ENCODE data around the gene FLAD1. TPM values are rescaled to one million over a fixed set of nuclear protein-coding genes. Genes with fewer than 3 reads are reported as not detected.

The FLAD1 gene
- total RNA-seq, 1 donor from 2014 or later: 51.5 TPM

DNA sequence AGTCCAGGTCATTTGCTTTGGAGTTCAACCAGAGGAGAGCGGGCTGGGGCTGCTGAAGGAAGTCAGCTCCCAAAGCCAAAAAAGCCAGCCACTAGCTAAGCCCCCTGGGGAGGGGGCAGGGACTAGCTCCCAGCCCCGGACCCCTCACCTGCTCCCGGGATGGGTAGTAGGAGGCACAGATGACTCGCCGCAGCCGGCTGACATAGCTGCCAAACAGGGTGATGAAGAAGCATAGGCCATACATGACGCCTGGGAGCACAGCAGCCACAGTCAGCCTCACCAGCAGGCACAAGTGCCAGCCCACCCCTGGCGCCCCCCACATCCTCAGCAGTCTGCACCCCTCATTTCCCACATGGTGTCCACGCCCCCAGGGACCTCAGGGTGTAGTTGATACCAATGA is 43.0 kb downstream of the FLAD1 start:
- no peaks in the 10 kb centered on the region for H3K79me2 ChIP-seq (ENCODE audit: insufficient read depth, low read length)
- Mint-ChIP-seq H3K9me3 (ENCODE audit: unreplicated experiment) (no peaks in the 10 kb centered on the region), H3K36me3 (ENCODE audit: low read depth, unreplicated experiment) (no peaks in the 10 kb centered on the region), H3K4me3 (ENCODE audit: unreplicated experiment) (no peak overlapping the region), H3K27ac (ENCODE audit: unreplicated experiment) (no peak overlapping the region), H3K27me3 (ENCODE audit: low read depth, unreplicated experiment) (peaks cover 13% of the 10 kb centered on the region), H3K4me1 (ENCODE audit: low read depth, unreplicated experiment) (peaks cover 7% of the 10 kb centered on the region)
- no peak overlapping the region for H3K9ac ChIP-seq (ENCODE audit: low read length)
- TF ChIP-seq, protein P1, sequence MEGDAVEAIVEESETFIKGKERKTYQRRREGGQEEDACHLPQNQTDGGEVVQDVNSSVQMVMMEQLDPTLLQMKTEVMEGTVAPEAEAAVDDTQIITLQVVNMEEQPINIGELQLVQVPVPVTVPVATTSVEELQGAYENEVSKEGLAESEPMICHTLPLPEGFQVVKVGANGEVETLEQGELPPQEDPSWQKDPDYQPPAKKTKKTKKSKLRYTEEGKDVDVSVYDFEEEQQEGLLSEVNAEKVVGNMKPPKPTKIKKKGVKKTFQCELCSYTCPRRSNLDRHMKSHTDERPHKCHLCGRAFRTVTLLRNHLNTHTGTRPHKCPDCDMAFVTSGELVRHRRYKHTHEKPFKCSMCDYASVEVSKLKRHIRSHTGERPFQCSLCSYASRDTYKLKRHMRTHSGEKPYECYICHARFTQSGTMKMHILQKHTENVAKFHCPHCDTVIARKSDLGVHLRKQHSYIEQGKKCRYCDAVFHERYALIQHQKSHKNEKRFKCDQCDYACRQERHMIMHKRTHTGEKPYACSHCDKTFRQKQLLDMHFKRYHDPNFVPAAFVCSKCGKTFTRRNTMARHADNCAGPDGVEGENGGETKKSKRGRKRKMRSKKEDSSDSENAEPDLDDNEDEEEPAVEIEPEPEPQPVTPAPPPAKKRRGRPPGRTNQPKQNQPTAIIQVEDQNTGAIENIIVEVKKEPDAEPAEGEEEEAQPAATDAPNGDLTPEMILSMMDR (IDR thresholded peaks at IDR 0.05; ENCODE audit: insufficient read depth, low read depth, low read length): no peak
- no peak for TF ChIP-seq EZH2 (IDR thresholded peaks at IDR 0.05; ENCODE audit: insufficient read depth, low read length)
- H3K4me3 ChIP-seq (ENCODE audit: insufficient read depth, low read depth, low read length): no peak overlapping the region
- H3K4me1 ChIP-seq (ENCODE audit: insufficient read depth, low read length): no peaks in the 10 kb centered on the region
- H3K36me3 ChIP-seq (ENCODE audit: insufficient read depth, low read length): no peaks in the 10 kb centered on the region
- H2AFZ ChIP-seq (ENCODE audit: low read depth, low read length): no peak overlapping the region
- no peak overlapping the region for H3K27ac ChIP-seq (ENCODE audit: low read depth, low read length)
- no peak overlapping the region for H3K4me2 ChIP-seq (ENCODE audit: low read length)
- H3K27me3 ChIP-seq (ENCODE audit: insufficient read depth, low read length): no peaks in the 10 kb centered on the region
- no peak for FAIRE-seq
- no peaks in the 10 kb centered on the region for H3K9me3 ChIP-seq (ENCODE audit: insufficient read depth, low read depth, low read length)
- DNase-seq (ENCODE audit: low read depth): no peak
- H4K20me1 ChIP-seq (ENCODE audit: insufficient read depth, low read length): no peaks in the 10 kb centered on the region

DNA sequence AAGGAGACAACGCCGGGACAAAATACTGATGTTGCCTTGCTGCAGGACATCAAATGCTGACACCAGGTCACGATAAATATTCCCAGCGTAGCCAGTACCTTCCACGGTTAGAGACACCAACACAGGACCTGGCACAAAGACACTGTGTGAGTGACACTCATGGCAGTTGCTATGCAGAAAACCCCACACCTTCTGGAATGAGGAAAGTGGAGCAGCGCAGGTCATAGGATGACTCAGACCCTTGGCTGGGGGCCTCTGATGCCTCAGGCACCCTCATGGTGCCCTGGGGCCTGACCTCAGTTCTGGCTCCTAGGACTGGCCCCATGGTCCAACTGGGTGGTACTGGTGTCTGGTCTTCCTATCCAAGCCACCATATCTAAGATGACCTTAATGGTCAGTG is 43.4 kb downstream of the FLAD1 start:
- H3K36me3 ChIP-seq (ENCODE audit: insufficient read depth, low read length): no peaks in the 10 kb centered on the region
- H3K4me1 Mint-ChIP-seq (ENCODE audit: low read depth, unreplicated experiment): peaks cover 7% of the 10 kb centered on the region
- no peaks in the 10 kb centered on the region for H3K79me2 ChIP-seq (ENCODE audit: insufficient read depth, low read length)
- H3K27me3 ChIP-seq (ENCODE audit: insufficient read depth, low read length): no peaks in the 10 kb centered on the region
- no peak for DNase-seq (ENCODE audit: low read depth)
- FAIRE-seq: no peak
- peaks cover 13% of the 10 kb centered on the region for H3K27me3 Mint-ChIP-seq (ENCODE audit: low read depth, unreplicated experiment)
- no peak overlapping the region for H3K4me3 Mint-ChIP-seq (ENCODE audit: unreplicated experiment)
- H3K27ac ChIP-seq (ENCODE audit: low read depth, low read length): no peak overlapping the region
- H4K20me1 ChIP-seq (ENCODE audit: insufficient read depth, low read length): no peaks in the 10 kb centered on the region
- no peaks in the 10 kb centered on the region for H3K9me3 ChIP-seq (ENCODE audit: insufficient read depth, low read depth, low read length)
- no peak overlapping the region for H3K27ac Mint-ChIP-seq (ENCODE audit: unreplicated experiment)
- H3K9ac ChIP-seq (ENCODE audit: low read length): no peak overlapping the region
- no peaks in the 10 kb centered on the region for H3K36me3 Mint-ChIP-seq (ENCODE audit: low read depth, unreplicated experiment)
- H3K4me3 ChIP-seq (ENCODE audit: insufficient read depth, low read depth, low read length): no peak overlapping the region
- no peak for TF ChIP-seq EZH2 (IDR thresholded peaks at IDR 0.05; ENCODE audit: insufficient read depth, low read length)
- TF ChIP-seq, protein P1 (IDR thresholded peaks at IDR 0.05; ENCODE audit: insufficient read depth, low read depth, low read length): no peak
- H3K9me3 Mint-ChIP-seq (ENCODE audit: unreplicated experiment): no peaks in the 10 kb centered on the region
- no peak overlapping the region for H2AFZ ChIP-seq (ENCODE audit: low read depth, low read length)
- no peaks in the 10 kb centered on the region for H3K4me1 ChIP-seq (ENCODE audit: insufficient read depth, low read length)
- H3K4me2 ChIP-seq (ENCODE audit: low read length): no peak overlapping the region

DNA sequence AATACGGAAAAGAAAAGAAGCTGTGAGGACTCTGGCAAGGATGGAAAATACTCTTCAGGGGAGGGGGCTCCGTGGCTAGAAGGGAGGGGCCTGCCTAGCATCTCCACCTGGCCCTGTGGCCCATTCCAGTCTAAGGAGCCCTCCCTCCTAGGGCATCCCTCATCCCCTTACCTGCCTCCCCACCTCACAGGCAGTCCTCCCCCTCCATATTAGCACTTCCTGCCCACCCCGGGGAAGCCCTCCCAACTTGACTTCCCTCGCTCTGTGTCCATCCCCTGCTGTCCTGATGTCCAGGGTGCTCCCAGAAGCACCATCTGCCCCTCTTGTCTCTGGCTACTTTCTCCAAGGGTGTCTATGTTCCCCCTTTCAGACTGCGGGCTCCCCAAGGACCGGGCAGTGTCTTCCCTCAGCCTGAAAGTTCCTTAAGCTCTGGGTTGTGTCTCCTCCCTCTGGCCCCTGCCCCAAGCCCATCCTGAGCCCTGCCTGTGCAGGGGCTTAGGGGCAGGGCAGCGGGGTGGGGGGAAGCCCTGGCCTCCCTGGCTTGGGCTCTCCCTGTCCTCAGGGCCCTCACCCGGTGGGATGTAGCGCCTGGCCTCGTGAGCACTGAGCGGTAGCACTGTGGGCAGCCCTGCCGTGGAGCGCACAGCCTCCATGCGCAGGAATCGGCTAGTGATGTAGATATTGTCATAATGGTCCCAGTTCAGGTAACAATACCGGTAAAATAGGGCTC is 46.5 kb downstream of the FLAD1 start:
- no peak overlapping the region for H2AFZ ChIP-seq (ENCODE audit: low read depth, low read length)
- no peaks in the 10 kb centered on the region for H3K4me1 Mint-ChIP-seq (ENCODE audit: low read depth, unreplicated experiment)

More for the DNA sequence above, 46.5 kb downstream of the FLAD1 start:
- Mint-ChIP-seq H3K9me3 (ENCODE audit: unreplicated experiment) (no peaks in the 10 kb centered on the region), H3K27me3 (ENCODE audit: low read depth, unreplicated experiment) (peaks cover 25% of the 10 kb centered on the region), H3K4me3 (ENCODE audit: unreplicated experiment) (no peak overlapping the region), H3K36me3 (ENCODE audit: low read depth, unreplicated experiment) (peaks cover 5% of the 10 kb centered on the region), H3K27ac (ENCODE audit: unreplicated experiment) (no peak overlapping the region)
- no peaks in the 10 kb centered on the region for H3K27me3 ChIP-seq (ENCODE audit: insufficient read depth, low read length)
- H3K9me3 ChIP-seq (ENCODE audit: insufficient read depth, low read depth, low read length): no peaks in the 10 kb centered on the region
- no peak overlapping the region for H3K4me2 ChIP-seq (ENCODE audit: low read length)
- H3K36me3 ChIP-seq (ENCODE audit: insufficient read depth, low read length): no peaks in the 10 kb centered on the region
- no peaks in the 10 kb centered on the region for H4K20me1 ChIP-seq (ENCODE audit: insufficient read depth, low read length)
- no peak for DNase-seq (ENCODE audit: low read depth)
- no peaks in the 10 kb centered on the region for H3K79me2 ChIP-seq (ENCODE audit: insufficient read depth, low read length)
- no peak for FAIRE-seq
- H3K27ac ChIP-seq (ENCODE audit: low read depth, low read length): no peak overlapping the region
- no peak overlapping the region for H3K4me3 ChIP-seq (ENCODE audit: insufficient read depth, low read depth, low read length)
- no peaks in the 10 kb centered on the region for H3K4me1 ChIP-seq (ENCODE audit: insufficient read depth, low read length)
- TF ChIP-seq, protein P1 (IDR thresholded peaks at IDR 0.05; ENCODE audit: insufficient read depth, low read depth, low read length): no peak
- no peak for TF ChIP-seq EZH2 (IDR thresholded peaks at IDR 0.05; ENCODE audit: insufficient read depth, low read length)
- H3K9ac ChIP-seq (ENCODE audit: low read length): no peak overlapping the region
